GM13976 (cell line): ENCODE measurements around the gene CEBPE.

Source experiments
- DNase-seq: peaks from one replicate; pipeline ENCODE4 v3.0.0; 2012; ENCODE audit warnings: low spot score
- in situ Hi-C: fragments of 300-500 bp; cut with MboI; formaldehyde crosslinking; loops from one replicate; pipeline ENCODE4 v1.12.0; 2022; ENCODE audit warnings: low sequenced_read_pairs, mixed read lengths, inconsistent platforms; ENCODE audit not compliant: unreplicated experiment
- TF ChIP-seq, protein P1 (sequence below): IDR thresholded peaks from 2 replicates; pipeline ENCODE4 v1.5.1; 2012; ENCODE audit warnings: borderline replicate concordance, mild to moderate bottlenecking; ENCODE audit not compliant: insufficient read depth; ENCODE audit errors: extremely low read depth, missing control alignments, control extremely low read depth

Gene CEBPE

DNA sequence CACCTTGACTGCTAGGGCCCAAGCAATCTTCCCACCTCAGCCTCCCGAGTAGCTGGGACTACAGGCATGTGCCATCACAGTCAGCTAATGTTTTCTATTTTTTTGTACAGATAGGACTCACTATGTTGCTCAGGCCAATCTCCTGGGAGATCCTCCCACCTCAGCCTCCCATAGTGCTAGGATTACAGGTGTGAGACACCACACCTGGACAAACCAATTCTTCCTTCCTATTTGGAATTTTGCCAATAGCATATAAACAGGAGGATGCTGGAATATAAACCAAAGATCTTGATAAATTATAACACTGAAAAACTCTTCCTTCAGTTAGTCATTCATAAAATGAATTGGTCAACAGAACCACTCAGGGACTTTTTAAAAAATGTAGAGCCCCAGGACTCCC is 32.5 kb downstream of the CEBPE start:
- in situ Hi-C loops: no loop called here
- TF ChIP-seq, protein P1, sequence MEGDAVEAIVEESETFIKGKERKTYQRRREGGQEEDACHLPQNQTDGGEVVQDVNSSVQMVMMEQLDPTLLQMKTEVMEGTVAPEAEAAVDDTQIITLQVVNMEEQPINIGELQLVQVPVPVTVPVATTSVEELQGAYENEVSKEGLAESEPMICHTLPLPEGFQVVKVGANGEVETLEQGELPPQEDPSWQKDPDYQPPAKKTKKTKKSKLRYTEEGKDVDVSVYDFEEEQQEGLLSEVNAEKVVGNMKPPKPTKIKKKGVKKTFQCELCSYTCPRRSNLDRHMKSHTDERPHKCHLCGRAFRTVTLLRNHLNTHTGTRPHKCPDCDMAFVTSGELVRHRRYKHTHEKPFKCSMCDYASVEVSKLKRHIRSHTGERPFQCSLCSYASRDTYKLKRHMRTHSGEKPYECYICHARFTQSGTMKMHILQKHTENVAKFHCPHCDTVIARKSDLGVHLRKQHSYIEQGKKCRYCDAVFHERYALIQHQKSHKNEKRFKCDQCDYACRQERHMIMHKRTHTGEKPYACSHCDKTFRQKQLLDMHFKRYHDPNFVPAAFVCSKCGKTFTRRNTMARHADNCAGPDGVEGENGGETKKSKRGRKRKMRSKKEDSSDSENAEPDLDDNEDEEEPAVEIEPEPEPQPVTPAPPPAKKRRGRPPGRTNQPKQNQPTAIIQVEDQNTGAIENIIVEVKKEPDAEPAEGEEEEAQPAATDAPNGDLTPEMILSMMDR: no peak
- no peak for DNase-seq

DNA sequence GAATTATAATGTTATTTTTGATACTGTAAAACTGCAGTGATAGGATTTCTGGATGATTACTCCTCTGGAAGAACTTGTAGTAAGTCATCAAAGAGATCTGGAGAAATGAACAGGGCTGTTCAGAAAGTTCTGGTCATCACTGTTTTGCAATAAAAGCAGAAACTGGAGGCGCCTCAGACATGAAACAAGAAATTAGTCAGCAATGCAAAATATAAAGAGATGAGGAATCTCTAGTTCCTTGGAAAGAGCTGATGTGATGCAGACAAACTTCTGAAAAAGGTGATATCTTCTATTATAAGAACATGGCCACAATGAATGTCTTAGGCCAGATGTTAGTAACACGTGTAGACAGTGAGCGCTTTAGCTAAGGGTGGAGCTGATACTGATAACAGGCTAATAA is 33.6 kb downstream of the CEBPE start:
- TF ChIP-seq, protein P1: no peak
- no peak for DNase-seq
- in situ Hi-C loops: no loop called here

DNA sequence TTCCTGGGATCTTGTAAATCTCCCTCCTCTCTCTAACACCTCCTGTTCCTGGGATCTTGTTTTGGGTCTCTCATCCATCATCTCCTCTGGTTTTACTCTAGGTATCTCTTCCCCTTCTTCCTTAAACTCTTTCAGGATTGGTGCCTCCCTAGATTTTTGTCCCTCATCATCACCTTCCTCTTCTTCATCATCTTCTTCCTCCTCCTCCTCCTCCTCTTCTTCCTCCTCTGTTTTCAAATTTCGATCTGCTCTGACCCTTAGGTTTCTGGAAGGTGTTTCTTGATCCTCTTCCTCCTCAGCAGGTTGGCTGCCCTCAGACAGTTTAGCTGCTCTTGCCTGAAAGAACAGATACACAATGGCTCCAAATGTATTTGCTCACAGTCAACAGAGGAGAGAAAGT is 38.6 kb downstream of the CEBPE start:
- in situ Hi-C loops: no loop called here
- DNase-seq: no peak

DNA sequence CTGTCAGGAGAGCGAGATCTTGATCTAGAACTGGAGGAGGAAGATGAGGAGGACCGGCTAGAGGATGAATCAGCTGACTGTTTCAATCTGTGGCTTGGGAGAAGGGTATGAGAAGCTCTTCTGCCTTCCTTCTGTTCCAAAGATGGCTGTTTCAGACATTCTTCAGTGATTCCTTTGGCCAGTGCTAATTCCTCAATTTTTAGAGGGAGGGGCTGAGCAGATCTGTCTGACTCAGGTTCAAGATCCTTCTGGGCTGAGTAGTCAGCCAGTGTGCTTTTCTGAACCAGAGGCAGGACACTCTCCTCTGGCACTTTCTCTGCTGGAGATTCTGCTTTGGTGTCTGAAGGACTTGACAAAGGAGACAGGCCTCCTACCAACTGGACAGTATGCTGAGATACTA is 39.3 kb downstream of the CEBPE start:
- TF ChIP-seq, protein P1: no peak
- in situ Hi-C loops: no loop called here
- DNase-seq: no peak

More for the DNA sequence above, 38.6 kb downstream of the CEBPE start:
- TF ChIP-seq, protein P1: no peak

DNA sequence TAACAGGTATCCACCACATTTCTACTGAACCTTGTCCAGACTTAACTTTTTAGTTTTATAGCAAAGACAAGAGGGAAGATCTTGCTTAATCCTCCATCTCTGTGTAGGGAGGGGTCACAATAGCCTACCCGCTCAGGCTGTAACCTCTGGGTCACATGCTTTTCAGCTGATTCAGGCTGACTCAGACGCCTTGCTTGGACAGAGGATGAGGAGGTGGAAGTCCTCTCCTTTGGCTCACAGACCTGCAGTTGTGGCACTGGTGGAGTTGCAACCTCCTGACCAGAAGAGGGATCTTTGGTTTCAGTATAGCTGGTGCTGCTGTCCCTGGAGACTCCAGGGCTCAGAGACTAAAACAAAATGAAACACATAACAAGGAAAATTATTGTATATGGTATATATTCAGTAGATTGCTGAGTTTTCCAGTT is 40.4 kb downstream of the CEBPE start:
- TF ChIP-seq, protein P1: no peak
- in situ Hi-C loops: no loop called here
- no peak for DNase-seq

DNA sequence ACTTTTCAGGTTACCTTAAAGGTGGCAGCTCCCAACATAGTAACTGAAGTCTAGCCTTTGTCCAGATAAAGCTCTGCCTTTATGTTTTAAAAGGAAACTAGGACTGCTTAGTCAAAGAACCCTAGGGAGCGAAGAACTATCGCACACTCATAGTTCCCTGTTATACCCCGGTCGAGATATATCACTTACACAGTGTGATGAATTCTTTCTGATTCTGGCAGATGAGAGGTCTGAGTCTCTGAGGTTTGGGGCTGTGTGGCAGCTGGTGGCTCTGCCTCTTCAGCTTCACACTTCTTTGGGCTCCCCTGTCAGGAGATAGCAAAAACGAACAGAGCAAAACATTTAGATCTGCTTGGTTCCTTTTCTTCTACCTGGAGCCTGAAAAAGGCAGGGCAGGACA is 41.1 kb downstream of the CEBPE start:
- no peak for DNase-seq
- in situ Hi-C loops: no loop called here
- TF ChIP-seq, protein P1: no peak
